HUES48 (cell line): Measurements from ENCODE around the gene RUFY4.
"Not testable (repeated sequence)": the region's sequence is repeated elsewhere in the genome, so short reads cannot be mapped to it uniquely, and the experiment has no call there.

Source experiments
- H3K27ac ChIP-seq: one replicate; pipeline ENCODE4 v1.7.0; 2013; ENCODE audit warnings: low read depth, low read length, inconsistent platforms
- H3K27me3 ChIP-seq: 2 replicates; pipeline ENCODE4 v1.6.1; 2013; ENCODE audit warnings: mild to moderate bottlenecking, low read length; ENCODE audit not compliant: control insufficient read depth, insufficient read depth
- H3K36me3 ChIP-seq: 2 replicates; pipeline ENCODE4 v1.6.1; 2013; ENCODE audit warnings: low read length; ENCODE audit not compliant: control insufficient read depth, insufficient read depth
- H3K4me1 ChIP-seq: 2 replicates; pipeline ENCODE4 v1.6.1; 2013; ENCODE audit warnings: mild to moderate bottlenecking, low read length; ENCODE audit not compliant: control insufficient read depth, insufficient read depth
- H3K4me3 ChIP-seq: 2 replicates; pipeline ENCODE4 v1.5.1; 2013; ENCODE audit warnings: mild to moderate bottlenecking, low read depth, low read length
- H3K9ac ChIP-seq: 2 replicates; pipeline ENCODE4 v1.6.1; 2013; ENCODE audit warnings: mild to moderate bottlenecking, low read depth, low read length, moderate library complexity
- H3K9me3 ChIP-seq: 2 replicates; pipeline ENCODE4 v1.6.1; 2013; ENCODE audit warnings: low read length; ENCODE audit not compliant: control insufficient read depth, insufficient read depth

Gene RUFY4

GRCh38 chr2:218095853-218096252 is 26.8 kb downstream of the RUFY4 start:
- Histone ChIP-seq H3K36me3 (no peaks in the 10 kb centered on the region), H3K4me3 (no peak overlapping the region), H3K4me1 (no peaks in the 10 kb centered on the region), H3K9ac (no peak overlapping the region), H3K9me3 (no peaks in the 10 kb centered on the region), H3K27ac (no peak overlapping the region), H3K27me3 (no peaks in the 10 kb centered on the region)

- Histone ChIP-seq H3K36me3 (no peaks in the 10 kb centered on the region), H3K27me3 (no peaks in the 10 kb centered on the region), H3K4me1 (no peaks in the 10 kb centered on the region), H3K9me3 (no peaks in the 10 kb centered on the region), H3K27ac (no peak overlapping the region), H3K9ac (no peak overlapping the region), H3K4me3 (no peak overlapping the region)
These were observed 28.9 kb downstream of the RUFY4 start for GRCh38 chr2:218097975-218098374.

- not testable (repeated sequence) for H3K9ac ChIP-seq, H3K4me1 ChIP-seq, H3K27me3 ChIP-seq, H3K27ac ChIP-seq, H3K4me3 ChIP-seq, H3K36me3 ChIP-seq
- peaks cover 25% of the 10 kb centered on the region for H3K9me3 ChIP-seq
These were observed 39.8 kb downstream of the RUFY4 start for GRCh38 chr2:218108834-218109233.

GRCh38 chr2:218121789-218122188 is 52.7 kb downstream of the RUFY4 start:
- H3K4me3 ChIP-seq, H3K27me3 ChIP-seq, H3K9ac ChIP-seq, H3K27ac ChIP-seq, H3K36me3 ChIP-seq, H3K9me3 ChIP-seq: not testable (repeated sequence)
- peaks cover 12% of the 10 kb centered on the region; the same call in 1 of the 2 replicates for H3K4me1 ChIP-seq

GRCh38 chr2:218122286-218122685 is 53.2 kb downstream of the RUFY4 start:
- H3K27ac ChIP-seq, H3K9ac ChIP-seq, H3K9me3 ChIP-seq, H3K27me3 ChIP-seq, H3K36me3 ChIP-seq, H3K4me3 ChIP-seq: not testable (repeated sequence)
- H3K4me1 ChIP-seq = peaks cover 12% of the 10 kb centered on the region; the same call in 1 of the 2 replicates

GRCh38 chr2:218123986-218124385 is 54.9 kb downstream of the RUFY4 start:
- Histone ChIP-seq H3K27ac (no peak overlapping the region), H3K9ac (no peak overlapping the region), H3K9me3 (no peaks in the 10 kb centered on the region), H3K4me3 (no peak overlapping the region), H3K4me1 (peaks cover 12% of the 10 kb centered on the region; the same call in 1 of the 2 replicates), H3K27me3 (no peaks in the 10 kb centered on the region), H3K36me3 (no peaks in the 10 kb centered on the region)

- H3K27me3 ChIP-seq = no peaks in the 10 kb centered on the region
- H3K9ac ChIP-seq = no peak overlapping the region
- no peaks in the 10 kb centered on the region for H3K9me3 ChIP-seq
- H3K36me3 ChIP-seq = no peaks in the 10 kb centered on the region
- no peak overlapping the region for H3K4me3 ChIP-seq
- peaks cover 12% of the 10 kb centered on the region; the same call in 1 of the 2 replicates for H3K4me1 ChIP-seq
- H3K27ac ChIP-seq = no peak overlapping the region
These were observed 56.0 kb downstream of the RUFY4 start for GRCh38 chr2:218125095-218125494.

- no peak within 1 kb of the TSS for H3K9ac ChIP-seq
- H3K27ac ChIP-seq = no peak within 1 kb of the TSS
- no peaks in the 10 kb centered on the region for H3K36me3 ChIP-seq
- H3K27me3 ChIP-seq = no peaks in the 10 kb centered on the region
- no peaks in the 10 kb centered on the region for H3K9me3 ChIP-seq
- H3K4me3 ChIP-seq = no peak within 1 kb of the TSS
- H3K4me1 ChIP-seq = peaks cover 12% of the 10 kb centered on the region; the same call in 1 of the 2 replicates
These were observed 56.6 kb downstream of the RUFY4 start, which contains the start of gene CXCR2 for GRCh38 chr2:218125626-218126080. CXCR2 (plus strand) TSS chr2:218126028; CDS start chr2:218134802, 8,774 bp downstream.

GRCh38 chr2:218127929-218128455 is 58.9 kb downstream of the RUFY4 start:
- peaks cover 12% of the 10 kb centered on the region; the same call in 1 of the 2 replicates for H3K4me1 ChIP-seq
- H3K9ac ChIP-seq = no peak overlapping the region
- no peaks in the 10 kb centered on the region for H3K9me3 ChIP-seq
- H3K4me3 ChIP-seq = no peak overlapping the region
- no peak overlapping the region for H3K27ac ChIP-seq
- no peaks in the 10 kb centered on the region for H3K36me3 ChIP-seq
- H3K27me3 ChIP-seq = no peaks in the 10 kb centered on the region

GRCh38 chr2:218128781-218129457 is 59.9 kb downstream of the RUFY4 start:
- H3K27ac ChIP-seq = no peak overlapping the region
- H3K36me3 ChIP-seq = no peaks in the 10 kb centered on the region
- H3K4me3 ChIP-seq = no peak overlapping the region
- H3K4me1 ChIP-seq = peaks cover 12% of the 10 kb centered on the region; the same call in 1 of the 2 replicates
- H3K9ac ChIP-seq = no peak overlapping the region
- no peaks in the 10 kb centered on the region for H3K9me3 ChIP-seq
- no peaks in the 10 kb centered on the region for H3K27me3 ChIP-seq

- Histone ChIP-seq H3K4me3 (no peak overlapping the region), H3K9ac (no peak overlapping the region), H3K27ac (no peak overlapping the region), H3K9me3 (no peaks in the 10 kb centered on the region), H3K27me3 (no peaks in the 10 kb centered on the region), H3K36me3 (no peaks in the 10 kb centered on the region), H3K4me1 (peaks cover 12% of the 10 kb centered on the region; the same call in 1 of the 2 replicates)
These were observed 60.5 kb downstream of the RUFY4 start for GRCh38 chr2:218129458-218130135.
